A204.1 (cell line): ENCODE measurements around the gene ATP11C.

Experiments
- FAIRE-seq: peaks from 2 replicates; lab custom pipeline; 2012; peaks lifted over from hg19 to GRCh38; lab: Jason Lieb, UNC

The ATP11C gene

GRCh38 chrX:139802048-139802447, 130.8 kb downstream of the ATP11C start:
- no peak for FAIRE-seq

- FAIRE-seq: no peak
Observed at GRCh38 chrX:139801397-139801813, 131.4 kb downstream of the ATP11C start.

DNA sequence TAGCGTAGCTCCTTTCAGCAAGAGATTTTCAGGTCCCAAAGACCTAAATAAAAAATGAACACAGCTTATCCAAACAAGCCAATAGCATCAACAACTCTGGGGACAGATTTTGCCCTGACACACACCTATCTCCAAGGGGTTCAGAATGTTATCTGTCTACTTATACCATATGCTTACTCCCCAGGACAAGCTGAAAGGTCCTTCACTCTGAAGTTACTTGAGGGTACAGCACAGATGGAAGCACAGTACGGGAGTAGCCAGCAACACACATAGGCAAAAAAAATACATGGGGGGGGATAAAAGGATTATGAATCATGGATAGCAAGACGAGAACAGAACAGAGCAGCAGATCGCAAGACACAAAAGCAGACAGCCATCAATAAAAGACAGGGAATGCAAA, 134.2 kb downstream of the ATP11C start:
- no peak for FAIRE-seq

GRCh38 chrX:139795196-139795595, 137.7 kb downstream of the ATP11C start:
- no peak for FAIRE-seq

- no peak for FAIRE-seq
Observed at GRCh38 chrX:139787601-139788000, 145.3 kb downstream of the ATP11C start.

- FAIRE-seq: no peak
Observed at GRCh38 chrX:139784807-139785206, 148.0 kb downstream of the ATP11C start.

GRCh38 chrX:139783959-139784358, 148.9 kb downstream of the ATP11C start:
- FAIRE-seq: no peak

DNA sequence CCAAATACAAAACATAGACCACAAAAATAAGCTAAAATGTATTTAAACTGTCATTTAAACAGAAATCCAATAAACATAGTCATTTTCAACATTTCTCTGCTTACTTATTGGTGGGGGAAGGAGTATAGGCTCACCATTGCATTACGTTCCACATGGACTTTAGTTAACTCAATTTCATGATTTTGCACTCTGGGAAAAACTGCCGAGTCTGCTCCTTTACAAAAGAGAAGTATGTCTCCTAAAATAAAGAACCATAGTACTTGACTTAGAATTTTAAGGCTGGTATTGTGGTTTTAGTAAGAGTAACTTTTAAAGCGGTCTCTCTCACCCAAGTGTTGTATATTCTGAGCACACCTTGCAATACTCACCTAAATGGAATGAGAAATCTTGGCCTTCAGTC, 149.8 kb downstream of the ATP11C start:
- no peak for FAIRE-seq

GRCh38 chrX:139776599-139776998, 156.3 kb downstream of the ATP11C start:
- FAIRE-seq: no peak

- no peak for FAIRE-seq
Observed at GRCh38 chrX:139770366-139770765, 162.5 kb downstream of the ATP11C start.

DNA sequence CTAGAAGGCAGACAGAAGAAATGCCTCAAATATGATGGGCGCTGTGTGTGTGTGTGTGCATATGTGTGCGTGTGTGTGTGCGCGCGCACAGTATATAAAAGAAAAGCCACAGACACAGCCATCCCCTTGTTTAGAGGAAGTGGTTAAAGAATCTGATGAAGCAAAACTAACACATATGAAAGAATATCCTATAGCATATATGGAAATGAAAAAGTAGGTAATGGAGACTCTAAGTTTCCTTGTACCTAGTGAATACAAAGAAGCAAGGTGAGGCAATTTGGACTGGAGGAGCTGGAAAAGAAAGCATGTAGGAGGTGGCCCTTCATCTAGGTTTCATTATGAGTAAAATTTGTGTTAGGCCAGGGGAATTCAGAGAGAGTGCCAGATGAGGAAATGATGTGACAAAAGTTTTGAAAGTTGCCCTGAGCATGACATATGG, 166.3 kb downstream of the ATP11C start:
- no peak for FAIRE-seq

DNA sequence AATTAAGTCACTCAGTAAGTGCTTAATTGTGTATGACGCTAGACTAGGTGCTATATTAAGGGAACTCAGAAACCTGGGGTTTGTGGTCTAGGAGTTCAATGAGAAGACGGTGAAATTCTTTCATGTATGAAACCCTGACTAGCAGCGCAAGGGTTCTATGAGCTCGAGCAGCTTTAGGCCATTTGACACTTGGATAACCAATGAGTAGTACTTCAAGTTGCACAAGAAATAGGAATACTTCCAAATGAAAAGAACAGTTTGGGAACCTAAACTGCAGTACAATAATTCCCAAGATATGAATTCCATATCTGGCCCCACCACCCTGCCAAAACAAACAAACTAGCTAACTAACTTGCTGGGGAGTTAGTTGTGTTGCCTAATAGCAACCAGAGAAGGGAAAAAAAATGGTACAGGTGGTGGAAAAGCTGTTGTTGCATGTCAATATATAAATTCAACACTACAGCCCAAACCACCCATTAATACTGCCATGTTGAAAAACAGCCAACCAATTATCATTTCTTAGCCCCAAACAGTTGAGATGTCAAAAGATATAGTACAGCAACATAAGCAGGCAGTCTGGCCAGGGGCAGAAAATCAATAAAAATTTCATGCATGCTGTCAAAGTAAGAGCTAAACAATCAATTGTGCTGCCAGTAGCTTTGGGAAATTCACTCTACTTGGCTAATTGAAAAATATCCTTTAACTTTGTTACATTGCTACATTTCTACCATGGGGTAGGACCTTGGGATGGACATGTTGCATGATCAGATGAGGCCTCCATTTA, 170.3 kb downstream of the ATP11C start:
- no peak for FAIRE-seq

DNA sequence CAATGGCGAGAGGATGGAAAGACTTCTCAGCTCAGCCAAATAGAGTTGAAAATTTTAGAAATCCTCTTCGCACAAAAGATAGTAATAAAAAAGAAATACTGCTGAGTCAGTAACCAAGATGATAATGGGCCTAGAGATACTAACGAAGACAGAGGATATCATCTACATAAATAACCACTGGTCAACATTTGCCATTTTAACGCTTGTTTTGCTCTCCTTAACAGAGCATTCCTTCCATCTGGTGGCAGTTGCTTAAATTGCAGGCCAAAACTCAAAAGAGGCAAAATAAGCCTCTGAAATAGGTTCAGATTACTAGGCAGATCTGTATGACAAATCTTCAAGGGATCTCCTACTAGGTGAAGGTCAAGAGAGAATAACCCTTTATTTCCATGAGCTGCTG, 173.2 kb downstream of the ATP11C start:
- FAIRE-seq: no peak

DNA sequence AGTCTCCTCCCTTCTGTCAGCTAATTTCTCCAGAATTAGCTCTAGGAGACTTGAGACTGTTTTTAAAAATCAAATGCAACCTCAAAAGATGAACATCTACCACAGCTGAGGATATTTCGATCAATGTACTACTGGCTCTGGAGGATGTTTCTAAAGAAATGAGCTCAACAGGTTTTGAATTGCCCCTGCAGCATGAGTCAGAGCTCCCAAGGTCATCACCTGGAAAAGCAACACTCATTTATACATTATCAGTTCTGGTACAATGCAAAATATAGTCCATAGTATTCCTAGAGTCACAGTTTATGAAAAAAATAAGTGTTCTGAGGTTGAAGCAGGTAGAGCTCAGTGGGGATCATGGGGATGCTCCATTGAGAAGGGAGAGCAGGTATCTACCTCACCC, 174.0 kb downstream of the ATP11C start:
- no peak for FAIRE-seq

- FAIRE-seq: no peak
Observed at GRCh38 chrX:139758250-139758649, 174.6 kb downstream of the ATP11C start.

DNA sequence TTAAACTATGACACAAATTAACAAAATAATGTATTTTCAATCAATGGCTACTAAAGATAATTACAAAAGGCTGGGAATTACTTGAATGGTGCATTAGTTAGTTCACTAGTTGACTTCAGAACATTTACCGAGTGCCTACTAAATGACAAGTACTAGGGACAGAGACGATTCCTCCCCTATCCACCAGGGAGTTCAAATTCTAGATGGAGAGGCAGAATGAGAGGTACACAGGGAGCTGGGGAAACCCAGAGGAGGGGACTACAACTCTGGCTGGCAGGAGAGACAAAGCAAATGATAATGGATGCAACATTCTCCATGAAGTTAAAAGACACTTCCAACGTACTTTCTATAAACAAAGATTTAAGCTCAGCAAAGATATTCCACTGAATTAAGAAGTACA, 181.8 kb downstream of the ATP11C start:
- no peak for FAIRE-seq

DNA sequence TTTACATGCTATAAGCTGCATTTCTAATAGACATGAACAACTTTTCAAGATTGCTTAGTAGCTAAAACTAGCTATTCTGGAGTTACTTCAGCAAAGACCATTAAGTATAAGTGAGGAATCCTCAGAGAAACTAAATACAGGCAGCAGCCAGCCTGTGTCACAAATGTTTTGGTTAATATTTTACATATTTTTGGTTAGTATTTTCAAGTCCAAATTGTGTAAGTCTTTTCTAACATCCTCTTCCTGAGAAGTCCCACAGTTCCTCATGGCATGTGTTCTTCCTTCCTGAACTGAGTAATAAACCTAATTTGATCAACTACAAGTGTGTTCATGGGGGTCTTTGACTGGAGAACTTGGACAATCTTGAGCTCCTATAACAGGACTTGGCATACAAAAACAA, 182.5 kb downstream of the ATP11C start:
- no peak for FAIRE-seq

DNA sequence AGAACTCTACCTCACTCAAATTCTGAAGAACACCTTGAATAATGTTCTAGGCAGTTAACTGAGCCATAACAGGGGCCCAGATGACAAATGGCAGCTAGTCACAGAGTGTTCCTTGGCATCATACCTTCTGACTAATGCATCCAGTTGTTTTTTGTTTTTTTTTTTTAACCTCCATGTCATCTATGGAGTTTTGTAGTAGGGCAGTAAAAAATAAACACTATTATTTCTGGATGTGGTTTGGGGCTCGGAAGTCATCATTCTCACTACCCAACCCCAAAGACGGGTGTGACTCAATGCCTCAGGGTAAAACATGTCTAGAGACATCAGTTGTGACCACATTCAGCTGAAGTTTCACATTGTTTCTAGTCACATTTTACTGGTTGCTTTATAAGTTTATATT, 193.7 kb downstream of the ATP11C start:
- FAIRE-seq: no peak

DNA sequence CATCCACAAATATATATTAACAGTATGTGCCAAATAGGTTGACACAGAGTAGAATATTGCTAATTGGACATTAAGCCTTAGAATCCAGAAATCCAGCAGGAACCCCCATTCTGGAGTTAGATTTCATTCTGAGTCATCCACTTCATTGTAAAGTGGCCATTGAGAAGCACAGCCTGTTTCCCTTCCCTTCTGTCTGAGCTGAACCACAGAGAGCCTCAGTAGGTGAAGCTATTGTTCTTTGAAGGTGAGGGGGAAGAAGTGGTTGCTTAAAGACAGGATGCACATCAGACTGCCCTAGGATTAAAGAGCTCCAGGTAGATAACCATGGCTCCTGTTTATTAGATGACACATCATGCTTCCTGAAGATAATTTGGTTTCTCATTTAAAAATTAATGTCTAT, 194.3 kb downstream of the ATP11C start:
- FAIRE-seq: no peak

DNA sequence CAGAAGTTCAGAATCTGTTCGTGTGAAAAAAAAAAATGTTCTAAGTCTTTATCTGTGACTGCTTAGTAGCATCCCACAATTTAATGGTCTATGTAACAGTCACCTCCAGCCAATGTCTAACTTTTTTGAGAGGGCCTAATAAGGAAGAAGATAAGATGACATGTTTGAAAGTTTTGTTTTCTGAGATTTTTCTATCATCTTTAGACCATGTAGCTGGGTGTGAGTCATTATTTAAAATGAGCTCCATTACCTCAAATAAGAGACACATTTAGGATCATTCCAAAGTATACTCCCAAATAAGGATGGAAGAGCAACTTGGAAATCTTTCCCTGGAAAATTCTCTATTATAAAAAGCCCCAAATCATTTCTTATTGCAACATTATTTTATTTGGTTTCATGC, 196.7 kb downstream of the ATP11C start:
- no peak for FAIRE-seq

DNA sequence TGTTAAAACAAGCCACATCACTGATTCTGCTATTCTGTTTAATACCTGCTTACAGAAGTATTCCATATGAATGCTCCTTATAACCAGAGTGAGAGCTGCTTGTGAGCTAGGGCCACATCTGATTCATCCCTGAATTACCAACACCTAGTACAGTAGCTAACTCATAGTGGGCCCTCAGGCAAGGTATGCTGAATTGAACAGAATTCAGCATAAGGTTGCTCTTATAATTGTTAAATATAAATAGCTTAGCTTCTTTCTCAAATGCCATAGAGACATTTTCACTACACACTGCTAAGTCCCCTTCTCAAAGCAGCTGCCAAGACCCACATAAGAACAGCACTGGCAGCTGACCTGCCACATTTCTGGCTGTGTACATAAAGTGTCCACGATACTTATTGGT, 197.9 kb downstream of the ATP11C start:
- no peak for FAIRE-seq

GRCh38 chrX:139725720-139726119, 207.1 kb downstream of the ATP11C start:
- no peak for FAIRE-seq

GRCh38 chrX:139724626-139725025, 208.2 kb downstream of the ATP11C start:
- no peak for FAIRE-seq

DNA sequence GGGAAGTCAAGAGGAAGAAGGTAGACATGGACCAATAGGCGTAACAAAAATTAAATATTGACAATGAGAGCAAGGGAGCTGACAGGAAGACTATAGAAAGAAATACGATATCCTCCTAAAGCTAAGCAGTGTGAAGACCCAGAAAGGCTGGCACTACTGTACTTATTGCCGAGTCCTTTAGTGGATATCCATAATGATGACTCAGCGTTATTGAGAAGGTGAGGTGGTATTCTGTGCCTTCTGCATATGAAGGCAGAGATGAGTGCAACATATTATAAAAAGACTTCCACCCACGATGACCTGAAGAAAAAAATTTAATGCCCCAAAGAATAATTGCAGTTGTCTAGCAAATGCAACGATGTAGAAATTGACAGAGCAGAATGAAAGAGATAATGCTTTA, 211.9 kb downstream of the ATP11C start:
- no peak for FAIRE-seq

- no peak for FAIRE-seq
Observed at GRCh38 chrX:139720136-139720535, 212.7 kb downstream of the ATP11C start.
